AML-193 (cell line): Measurements from ENCODE around the gene IL1RAPL2.
"Not testable (repeated sequence)": the region's sequence is repeated elsewhere in the genome, so short reads cannot be mapped to it uniquely, and the experiment has no call there.

ENCODE experiments used
- DNase-seq, 2 experiments: peaks; one replicate each; lab custom pipeline; 2025; lab: John Stamatoyannopoulos, UW

Gene IL1RAPL2

GRCh38 chrX:105618393-105619101, 1052.5 kb downstream of the IL1RAPL2 start:
- no peak for DNase-seq

- no peak for DNase-seq
Observed at GRCh38 chrX:105634180-105634579, 1068.2 kb downstream of the IL1RAPL2 start.

- DNase-seq, result no peak
Observed at GRCh38 chrX:105635794-105636193, 1069.8 kb downstream of the IL1RAPL2 start.

- DNase-seq, result no peak
Observed at GRCh38 chrX:105636667-105637066, 1070.7 kb downstream of the IL1RAPL2 start.

GRCh38 chrX:105645667-105646357, 1079.8 kb downstream of the IL1RAPL2 start:
- no peak for DNase-seq

- DNase-seq, result no peak
Observed at GRCh38 chrX:105646592-105647372, 1080.8 kb downstream of the IL1RAPL2 start.

GRCh38 chrX:105647749-105648148, 1081.8 kb downstream of the IL1RAPL2 start:
- DNase-seq, result no peak

- no peak for DNase-seq
Observed at GRCh38 chrX:105648732-105649131, 1082.7 kb downstream of the IL1RAPL2 start.

- DNase-seq, result no peak
Observed at GRCh38 chrX:105650577-105650976, 1084.6 kb downstream of the IL1RAPL2 start.

GRCh38 chrX:105650986-105651385, 1085.0 kb downstream of the IL1RAPL2 start:
- DNase-seq, result no peak

GRCh38 chrX:105653891-105654290, 1087.9 kb downstream of the IL1RAPL2 start:
- DNase-seq, result no peak

- no peak for DNase-seq
Observed at GRCh38 chrX:105658136-105658535, 1092.1 kb downstream of the IL1RAPL2 start.

- DNase-seq, result no peak
Observed at GRCh38 chrX:105662248-105662647, 1096.2 kb downstream of the IL1RAPL2 start.

GRCh38 chrX:105664243-105664642, 1098.2 kb downstream of the IL1RAPL2 start:
- DNase-seq, result no peak

- not testable (repeated sequence) for DNase-seq
Observed at GRCh38 chrX:105684288-105684687, 1118.3 kb downstream of the IL1RAPL2 start.

GRCh38 chrX:105694839-105695238, 1128.8 kb downstream of the IL1RAPL2 start:
- DNase-seq, result no peak

- DNase-seq, result no peak
Observed at GRCh38 chrX:105695451-105695850, 1129.5 kb downstream of the IL1RAPL2 start.

GRCh38 chrX:105696870-105697269, 1130.9 kb downstream of the IL1RAPL2 start:
- DNase-seq, result no peak

GRCh38 chrX:105697984-105698781, 1132.2 kb downstream of the IL1RAPL2 start:
- no peak for DNase-seq

- no peak for DNase-seq
Observed at GRCh38 chrX:105700331-105700730, 1134.3 kb downstream of the IL1RAPL2 start.

- DNase-seq, result peak in 1 of 2 experiments; percentile 1
Observed at GRCh38 chrX:105701310-105702052, 1135.5 kb downstream of the IL1RAPL2 start.
